HG03354 (cell line): ENCODE results near the gene RBMS1.

ENCODE experiments used
- ATAC-seq: cut with Tn5 transposase; IDR thresholded peaks from one replicate; pipeline ENCODE4 v1.9.1; 2021; ENCODE audit warnings: mild to moderate bottlenecking; ENCODE audit not compliant: unreplicated experiment, poor library complexity, severe bottlenecking

Gene RBMS1

GRCh38 chr2:160397530-160397865 is 96.1 kb downstream of the RBMS1 start:
- no peak for ATAC-seq

GRCh38 chr2:160394153-160394552 is 99.5 kb downstream of the RBMS1 start:
- ATAC-seq = peak; percentile 99

- no peak for ATAC-seq
Observed at GRCh38 chr2:160392201-160392600, 101.4 kb downstream of the RBMS1 start.

- no peak for ATAC-seq
Observed at GRCh38 chr2:160390544-160391455, 102.8 kb downstream of the RBMS1 start.

GRCh38 chr2:160389875-160390274 is 103.7 kb downstream of the RBMS1 start:
- no peak for ATAC-seq

- no peak for ATAC-seq
Observed at GRCh38 chr2:160388464-160389263, 104.9 kb downstream of the RBMS1 start.

- ATAC-seq = no peak
Observed at GRCh38 chr2:160387558-160388262, 105.9 kb downstream of the RBMS1 start.

- no peak for ATAC-seq
Observed at GRCh38 chr2:160384791-160385190, 108.8 kb downstream of the RBMS1 start.

- ATAC-seq = no peak
Observed at GRCh38 chr2:160381425-160381951, 112.1 kb downstream of the RBMS1 start.

- no peak for ATAC-seq
Observed at GRCh38 chr2:160380611-160381010, 113.0 kb downstream of the RBMS1 start.

GRCh38 chr2:160380000-160380570 is 113.5 kb downstream of the RBMS1 start:
- no peak for ATAC-seq

- ATAC-seq = no peak
Observed at GRCh38 chr2:160379399-160379798, 114.2 kb downstream of the RBMS1 start.

GRCh38 chr2:160377204-160377995 is 116.2 kb downstream of the RBMS1 start:
- ATAC-seq = no peak

- ATAC-seq = no peak
Observed at GRCh38 chr2:160376576-160376975, 117.0 kb downstream of the RBMS1 start.

GRCh38 chr2:160375802-160376469 is 117.7 kb downstream of the RBMS1 start:
- ATAC-seq = no peak

GRCh38 chr2:160375037-160375436 is 118.6 kb downstream of the RBMS1 start:
- ATAC-seq = no peak

GRCh38 chr2:160373666-160374065 is 119.9 kb downstream of the RBMS1 start:
- no peak for ATAC-seq

GRCh38 chr2:160373263-160373662 is 120.3 kb downstream of the RBMS1 start:
- ATAC-seq = no peak
